ENCODE data around the gene MRPS15. TPM values are rescaled to one million over a fixed set of nuclear protein-coding genes. Genes with fewer than 3 reads are reported as not detected.
"Not testable (repeated sequence)": the region's sequence is repeated elsewhere in the genome, so short reads cannot be mapped to it uniquely, and the experiment has no call there.

MRPS15 gene
- total and polyA plus RNA-seq, 8 donors, result 48.9 to 84.2 (median 57.5) TPM

- Histone ChIP-seq H3K4me1 (peaks cover 0 to 11% of the 10 kb centered on the region in 2 donors), H3K4me3 (no peak overlapping the region), H3K9me3 (no peaks in the 10 kb centered on the region), H3K36me3 (no peaks in the 10 kb centered on the region), H3K27me3 (peaks cover 0 to 18% of the 10 kb centered on the region in 2 donors), H3K27ac (no peak overlapping the region)
- no peak for TF ChIP-seq CTCF (IDR thresholded peaks at IDR 0.05)
- intact Hi-C loops (cut with DNase I), result no loop called here
- DNase-seq, result no peak
- no peak for ATAC-seq
These were observed 38.4 kb upstream of the MRPS15 start for GRCh38 chr1:36502616-36503015.

- peaks cover 0 to 11% of the 10 kb centered on the region in 2 donors for H3K27me3 ChIP-seq
- H3K27ac ChIP-seq; H3K4me1 ChIP-seq; ATAC-seq; H3K36me3 ChIP-seq; intact Hi-C loops (cut with DNase I); DNase-seq; H3K9me3 ChIP-seq; H3K4me3 ChIP-seq: not testable (repeated sequence)
These were observed 37.7 kb upstream of the MRPS15 start for GRCh38 chr1:36501911-36502310.

GRCh38 chr1:36497207-36497606, 33.0 kb upstream of the MRPS15 start:
- ATAC-seq, result no peak
- intact Hi-C loops (cut with DNase I), result no loop called here

GRCh38 chr1:36494971-36495370, 30.8 kb upstream of the MRPS15 start:
- intact Hi-C loops (cut with DNase I), result no loop called here
- ATAC-seq, result no peak

More at GRCh38 chr1:36497207-36497606, 33.0 kb upstream of the MRPS15 start:
- Histone ChIP-seq H3K9me3 (no peaks in the 10 kb centered on the region), H3K4me1 (no peaks in the 10 kb centered on the region), H3K27me3 (no peaks in the 10 kb centered on the region), H3K36me3 (no peaks in the 10 kb centered on the region), H3K27ac (no peak overlapping the region), H3K4me3 (no peak overlapping the region)
- no peak for DNase-seq
- no peak for TF ChIP-seq CTCF (IDR thresholded peaks at IDR 0.05)

GRCh38 chr1:36493524-36493923, 29.3 kb upstream of the MRPS15 start:
- Histone ChIP-seq H3K4me1 (peaks cover 4 to 10% of the 10 kb centered on the region in 2 donors), H3K27me3 (no peaks in the 10 kb centered on the region), H3K36me3 (no peaks in the 10 kb centered on the region), H3K4me3 (no peak overlapping the region), H3K9me3 (no peaks in the 10 kb centered on the region), H3K27ac (no peak overlapping the region)
- intact Hi-C loops (cut with DNase I), result no loop called here
- ATAC-seq, result no peak
- no peak for TF ChIP-seq CTCF (IDR thresholded peaks at IDR 0.05)
- DNase-seq, result no peak

More at GRCh38 chr1:36494971-36495370, 30.8 kb upstream of the MRPS15 start:
- TF ChIP-seq CTCF (IDR thresholded peaks at IDR 0.05), result no peak
- H3K4me1 ChIP-seq, result no peaks in the 10 kb centered on the region
- no peaks in the 10 kb centered on the region for H3K36me3 ChIP-seq
- H3K27ac ChIP-seq, result no peak overlapping the region
- no peak overlapping the region for H3K4me3 ChIP-seq
- no peak for DNase-seq
- no peaks in the 10 kb centered on the region for H3K27me3 ChIP-seq
- no peaks in the 10 kb centered on the region for H3K9me3 ChIP-seq

- no peak for ATAC-seq
- H3K36me3 ChIP-seq, result no peaks in the 10 kb centered on the region
- H3K27me3 ChIP-seq, result no peaks in the 10 kb centered on the region
- H3K27ac ChIP-seq, result no peak overlapping the region
- no peak for TF ChIP-seq CTCF (IDR thresholded peaks at IDR 0.05)
- intact Hi-C loops (cut with DNase I), result no loop called here
- H3K4me3 ChIP-seq, result no peak overlapping the region
- H3K9me3 ChIP-seq, result no peaks in the 10 kb centered on the region
- no peak for DNase-seq
- peaks cover 4 to 21% of the 10 kb centered on the region in 2 donors for H3K4me1 ChIP-seq
These were observed 28.3 kb upstream of the MRPS15 start for GRCh38 chr1:36492491-36492890.

- DNase-seq; ATAC-seq; intact Hi-C loops (cut with DNase I); H3K9me3 ChIP-seq; H3K27me3 ChIP-seq; H3K4me3 ChIP-seq; H3K36me3 ChIP-seq: not testable (repeated sequence)
- Histone ChIP-seq H3K27ac (peak overlapping the region; percentile 13 to 92), H3K4me1 (peaks cover 6 to 51% of the 10 kb centered on the region in 2 donors)
These were observed 25.3 kb upstream of the MRPS15 start for GRCh38 chr1:36489258-36490051.

Data from left lung (tissue), 10 donors.